Trophoblast cell (in vitro differentiated cells and primary cell): ENCODE data around the gene EGFL7.
A peak's percentile ranks its signal among the peaks of the same experiment; 100 is the strongest.

Source experiments
- DNase-seq, 2 donors: peaks; one replicate each; pipeline ENCODE4 v3.0.0-alpha.2; 2016
- H2AFZ ChIP-seq: 2 replicates; pipeline ENCODE4 v1.6.1; 2013; ENCODE audit warnings: low read length, moderate library complexity, mild to moderate bottlenecking; ENCODE audit not compliant: insufficient read depth, poor library complexity
- H2AK5ac ChIP-seq: 2 replicates; pipeline ENCODE4 v1.6.1; 2013; ENCODE audit warnings: mild to moderate bottlenecking, low read length
- H2BK120ac ChIP-seq: 2 replicates; pipeline ENCODE4 v1.6.1; 2013; ENCODE audit warnings: low read length, mild to moderate bottlenecking, moderate library complexity; ENCODE audit not compliant: insufficient read depth, poor library complexity
- H2BK12ac ChIP-seq: 2 replicates; pipeline ENCODE4 v1.6.1; 2013; ENCODE audit warnings: mild to moderate bottlenecking, low read length, moderate library complexity
- H2BK5ac ChIP-seq: 2 replicates; pipeline ENCODE4 v1.6.1; 2013; ENCODE audit warnings: low read length, low read depth, moderate library complexity, mild to moderate bottlenecking; ENCODE audit not compliant: poor library complexity
- H3K14ac ChIP-seq: 2 replicates; pipeline ENCODE4 v1.6.1; 2013; ENCODE audit warnings: mild to moderate bottlenecking, low read length
- H3K18ac ChIP-seq: 2 replicates; pipeline ENCODE4 v1.6.1; 2013; ENCODE audit warnings: mild to moderate bottlenecking, low read length
- H3K23ac ChIP-seq: 2 replicates; pipeline ENCODE4 v1.6.1; 2013; ENCODE audit warnings: low read length
- H3K27ac ChIP-seq: 2 replicates; pipeline ENCODE4 v1.5.1; 2013; ENCODE audit warnings: low read depth, mild to moderate bottlenecking, inconsistent platforms, low read length, moderate library complexity
- H3K27me3 ChIP-seq: 2 replicates; pipeline ENCODE4 v1.6.1; 2013; ENCODE audit warnings: inconsistent platforms, mild to moderate bottlenecking, low read length, moderate library complexity; ENCODE audit not compliant: insufficient read depth
- H3K36me3 ChIP-seq, 2 experiments: 1 replicate in 1 of 2; 2 replicates in 1 of 2; pipeline ENCODE4 v1.6.1; 2013; ENCODE audit warnings: low read length in 2 of 2, mild to moderate bottlenecking in 2 of 2, moderate library complexity in 1 of 2; ENCODE audit not compliant: insufficient read depth in 2 of 2, control insufficient read depth in 1 of 2
- H3K4ac ChIP-seq: 2 replicates; pipeline ENCODE4 v1.6.1; 2013; ENCODE audit warnings: low read depth, mild to moderate bottlenecking, low read length, moderate library complexity
- H3K4me1 ChIP-seq, 2 experiments: 1 replicate in 1 of 2; 2 replicates in 1 of 2; pipeline ENCODE4 v1.6.1; 2013; ENCODE audit warnings: low read length in 2 of 2, mild to moderate bottlenecking in 2 of 2, moderate library complexity in 1 of 2; ENCODE audit not compliant: insufficient read depth in 2 of 2, control insufficient read depth in 1 of 2
- H3K4me2 ChIP-seq: 2 replicates; pipeline ENCODE4 v1.6.1; 2013; ENCODE audit warnings: inconsistent platforms, mild to moderate bottlenecking, low read length, moderate library complexity
- H3K4me3 ChIP-seq: 2 replicates; pipeline ENCODE4 v1.5.1; 2013; ENCODE audit warnings: mild to moderate bottlenecking, low read depth, low read length, inconsistent platforms
- H3K79me1 ChIP-seq: one replicate; pipeline ENCODE4 v1.6.1; 2013; ENCODE audit warnings: low read length
- H3K79me2 ChIP-seq: 2 replicates; pipeline ENCODE4 v1.6.1; 2013; ENCODE audit warnings: low read length, mild to moderate bottlenecking; ENCODE audit not compliant: control insufficient read depth, insufficient read depth, poor library complexity
- H3K9ac ChIP-seq: 2 replicates; pipeline ENCODE4 v1.6.1; 2013; ENCODE audit warnings: mild to moderate bottlenecking, low read length
- H3K9me3 ChIP-seq: 2 replicates; pipeline ENCODE4 v1.6.1; 2013; ENCODE audit warnings: low read depth, mild to moderate bottlenecking, control low read depth, inconsistent platforms, low read length; ENCODE audit not compliant: insufficient read depth
- H4K12ac ChIP-seq: 2 replicates; pipeline ENCODE4 v1.6.1; 2013; ENCODE audit warnings: low read depth, mild to moderate bottlenecking, low read length, moderate library complexity
- H4K8ac ChIP-seq: 2 replicates; pipeline ENCODE4 v1.6.1; 2013; ENCODE audit warnings: low read depth, mild to moderate bottlenecking, low read length, moderate library complexity
- H4K91ac ChIP-seq: one replicate; pipeline ENCODE4 v1.6.1; 2013; ENCODE audit warnings: low read depth, mild to moderate bottlenecking, low read length, moderate library complexity
- WGBS: extraction: QIAGEN DNeasy Blood & Tissue Kit; methylation state at CpG from one replicate; pipeline ENCODE4 v1.1.7; 2013; ENCODE audit warnings: missing lambda C conversion rate; ENCODE audit not compliant: insufficient read length, insufficient coverage; ENCODE audit errors: extremely low coverage; 5-methylcytosine and 5-hydroxymethylcytosine counted together

The EGFL7 gene

DNA sequence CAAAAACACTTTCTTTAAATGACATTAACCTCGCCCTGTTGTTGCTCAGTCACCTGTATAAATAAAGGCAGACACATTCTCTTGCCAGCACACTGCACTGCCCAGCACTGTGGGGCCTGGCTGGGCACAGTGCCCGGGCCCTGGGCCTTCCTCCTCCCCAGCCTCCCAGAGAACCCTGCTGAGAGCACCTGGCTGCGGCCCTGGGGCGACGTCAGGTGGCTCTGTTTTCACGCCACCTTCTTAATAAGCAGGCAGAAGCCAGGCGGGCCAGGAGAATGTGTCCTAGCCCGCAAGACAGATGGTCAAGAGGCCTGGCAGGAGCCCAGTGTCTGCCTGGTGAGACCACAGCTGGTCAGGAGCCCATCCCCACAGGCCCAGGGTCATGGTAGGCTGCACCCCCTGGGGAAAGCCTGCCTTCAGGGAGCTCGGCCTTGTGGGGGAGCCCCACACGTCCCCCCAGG lies 32.7 kb downstream of the EGFL7 start:
- no peak overlapping the region for H2AK5ac ChIP-seq
- no peak overlapping the region for H3K9ac ChIP-seq
- DNase-seq, result no peak
- H3K27me3 ChIP-seq, result no peaks in the 10 kb centered on the region
- H4K8ac ChIP-seq, result no peak overlapping the region
- H4K91ac ChIP-seq, result no peak overlapping the region
- no peak overlapping the region for H3K4me3 ChIP-seq
- peaks cover 3 to 9% of the 10 kb centered on the region in 2 experiments for H3K4me1 ChIP-seq
- H3K9me3 ChIP-seq, result peaks cover 6% of the 10 kb centered on the region
- H2BK12ac ChIP-seq, result no peak overlapping the region
- H3K4ac ChIP-seq, result no peak overlapping the region
- no peak overlapping the region for H3K18ac ChIP-seq
- no peak overlapping the region for H3K27ac ChIP-seq
- H3K23ac ChIP-seq, result no peak overlapping the region
- no peaks in the 10 kb centered on the region for H3K36me3 ChIP-seq
- no peak overlapping the region for H2BK120ac ChIP-seq
- H2AFZ ChIP-seq, result no peak overlapping the region
- H3K14ac ChIP-seq, result no peak overlapping the region
- H3K4me2 ChIP-seq, result no peak overlapping the region
- no CpG with 5 or more reads among the region's 10 CpGs for whole genome bisulfite sequencing
- H4K12ac ChIP-seq, result no peak overlapping the region
- no peaks in the 10 kb centered on the region for H3K79me2 ChIP-seq
- H3K79me1 ChIP-seq, result no peaks in the 10 kb centered on the region
- no peak overlapping the region for H2BK5ac ChIP-seq

DNA sequence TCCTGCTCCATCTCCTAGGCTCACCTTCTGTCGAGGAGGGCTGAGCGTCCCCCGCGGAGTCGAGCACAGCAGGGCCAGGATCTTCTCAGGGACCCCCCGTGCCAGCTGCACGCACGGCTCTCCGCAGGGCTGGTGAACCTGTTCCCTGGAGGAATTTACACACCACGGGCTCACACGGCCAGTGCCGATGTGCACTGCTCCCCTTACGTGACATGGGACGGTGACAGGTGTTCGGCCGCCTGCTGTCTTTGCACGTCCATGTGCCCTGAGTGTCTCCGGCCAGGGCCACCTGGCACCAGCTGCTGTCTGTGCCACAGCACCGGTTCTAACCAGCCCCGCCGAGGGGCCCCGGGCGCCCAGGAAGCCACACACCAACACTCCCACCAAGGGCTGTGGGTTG lies 33.2 kb downstream of the EGFL7 start:
- Histone ChIP-seq H3K4me2 (no peak overlapping the region), H2BK12ac (no peak overlapping the region), H2AK5ac (no peak overlapping the region), H3K79me2 (no peaks in the 10 kb centered on the region), H4K91ac (no peak overlapping the region), H4K8ac (no peak overlapping the region), H3K4me1 (peaks cover 3 to 9% of the 10 kb centered on the region in 2 experiments), H2BK5ac (no peak overlapping the region), H3K23ac (no peak overlapping the region), H3K79me1 (no peaks in the 10 kb centered on the region), H3K9ac (no peak overlapping the region), H3K4ac (no peak overlapping the region), H3K14ac (no peak overlapping the region), H2AFZ (no peak overlapping the region), H3K4me3 (no peak overlapping the region), H3K18ac (no peak overlapping the region), H3K9me3 (peaks cover 6% of the 10 kb centered on the region), H3K27ac (no peak overlapping the region), H3K36me3 (no peaks in the 10 kb centered on the region), H4K12ac (no peak overlapping the region), H3K27me3 (no peaks in the 10 kb centered on the region), H2BK120ac (no peak overlapping the region)
- no CpG with 5 or more reads among the region's 23 CpGs for WGBS
- no peak for DNase-seq

DNA sequence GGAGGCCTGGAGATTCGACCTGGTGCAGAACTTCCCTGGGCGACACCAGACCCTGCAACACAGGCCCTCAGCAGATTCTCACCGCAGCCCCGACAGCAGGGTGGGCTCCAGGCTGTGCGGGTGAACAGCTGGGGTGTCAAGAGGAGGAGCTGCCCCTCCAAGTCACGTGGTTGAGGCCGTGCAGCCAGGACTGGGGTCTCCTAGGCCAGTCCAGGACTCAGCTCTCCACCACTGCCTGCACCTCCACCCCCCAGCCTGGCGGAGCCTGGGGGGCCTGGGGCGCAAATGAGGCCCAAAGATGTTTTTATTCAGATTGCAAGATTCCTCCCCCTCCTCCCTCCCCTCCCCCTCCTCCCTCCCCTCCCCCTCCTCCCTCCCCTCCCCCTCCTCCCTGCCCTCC lies 33.8 kb downstream of the EGFL7 start:
- Histone ChIP-seq H3K79me1 (no peaks in the 10 kb centered on the region), H3K4me1 (peaks cover 3 to 9% of the 10 kb centered on the region in 2 experiments), H3K79me2 (no peaks in the 10 kb centered on the region), H2BK5ac (no peak overlapping the region), H3K9me3 (peaks cover 4% of the 10 kb centered on the region), H3K27ac (no peak overlapping the region), H2AFZ (no peak overlapping the region), H2BK120ac (no peak overlapping the region), H3K36me3 (no peaks in the 10 kb centered on the region), H3K4me3 (no peak overlapping the region), H3K23ac (no peak overlapping the region), H3K27me3 (no peaks in the 10 kb centered on the region), H3K4ac (no peak overlapping the region), H2BK12ac (no peak overlapping the region), H3K14ac (no peak overlapping the region), H3K18ac (no peak overlapping the region), H2AK5ac (no peak overlapping the region), H3K9ac (no peak overlapping the region), H3K4me2 (no peak overlapping the region), H4K8ac (no peak overlapping the region), H4K12ac (no peak overlapping the region), H4K91ac (no peak overlapping the region)
- no CpG with 5 or more reads among the region's 9 CpGs for WGBS
- no peak for DNase-seq

DNA sequence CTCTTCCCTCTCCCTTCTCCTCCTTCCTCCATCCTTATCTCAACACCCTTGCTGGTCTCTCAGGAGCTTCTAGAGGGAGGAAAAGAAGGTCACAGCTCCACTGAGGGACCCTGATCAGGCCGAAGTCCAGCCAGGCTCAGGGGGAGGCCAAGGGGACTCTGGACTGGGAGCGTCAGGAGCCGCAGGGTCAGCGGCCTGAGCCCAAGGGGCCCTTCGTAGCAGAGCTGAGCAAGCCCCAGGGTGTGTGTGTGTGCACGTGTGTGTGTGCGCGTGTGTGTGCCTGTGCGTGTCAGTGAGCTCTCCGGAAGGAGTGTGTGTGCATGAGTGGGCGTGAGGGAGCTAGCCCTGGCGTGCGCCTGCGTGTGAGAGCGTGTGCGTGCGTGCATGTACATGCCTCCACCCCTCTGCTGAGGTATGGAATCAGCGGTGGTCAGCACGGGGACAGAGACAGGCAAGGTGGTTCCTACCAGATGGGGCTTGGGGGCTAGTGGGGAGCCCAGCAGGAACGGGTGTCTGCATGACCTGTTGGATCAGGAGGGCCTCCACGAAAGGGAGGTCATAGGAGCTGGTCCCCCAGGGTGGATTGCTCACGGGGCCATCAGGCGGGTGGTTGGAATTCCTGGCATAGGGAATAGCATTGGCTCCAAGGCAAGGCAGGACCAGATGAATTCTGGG lies 34.6 kb downstream of the EGFL7 start:
- Histone ChIP-seq H3K36me3 (no peaks in the 10 kb centered on the region), H2BK5ac (no peak overlapping the region), H3K79me1 (no peaks in the 10 kb centered on the region), H3K9me3 (peaks cover 3% of the 10 kb centered on the region), H3K27me3 (no peaks in the 10 kb centered on the region), H3K23ac (no peak overlapping the region), H3K4me2 (no peak overlapping the region), H3K4me1 (peaks cover 3 to 9% of the 10 kb centered on the region in 2 experiments), H3K18ac (no peak overlapping the region), H4K12ac (no peak overlapping the region), H2BK120ac (no peak overlapping the region), H3K4me3 (peak overlapping the region; percentile 6), H2BK12ac (no peak overlapping the region), H3K9ac (no peak overlapping the region), H4K91ac (no peak overlapping the region), H3K4ac (no peak overlapping the region), H4K8ac (no peak overlapping the region), H3K79me2 (no peaks in the 10 kb centered on the region), H2AK5ac (no peak overlapping the region), H3K14ac (no peak overlapping the region), H2AFZ (no peak overlapping the region), H3K27ac (no peak overlapping the region)
- no peak for DNase-seq
- no CpG with 5 or more reads among the region's 23 CpGs for WGBS
